Skeletal muscle tissue (tissue), 4 donors: ENCODE results near the gene DDX49. TPM values are rescaled to one million over a fixed set of nuclear protein-coding genes. Genes with fewer than 3 reads are reported as not detected.

Experiments used
- H3K27ac ChIP-seq: one replicate; pipeline ENCODE4 v1.7.0; 2013; ENCODE audit warnings: mild to moderate bottlenecking, low read depth, low read length, inconsistent platforms
- H3K27me3 ChIP-seq, 3 donors: one replicate each; pipeline ENCODE4 v1.7.0; 2013; ENCODE audit warnings: low read length in 3 of 3; ENCODE audit not compliant: control insufficient read depth in 3 of 3, insufficient read depth in 3 of 3
- H3K36me3 ChIP-seq, 3 donors: one replicate each; pipeline ENCODE4 v1.7.0; 2013; ENCODE audit warnings: low read length in 3 of 3; ENCODE audit not compliant: control insufficient read depth in 3 of 3, insufficient read depth in 3 of 3
- H3K4me1 ChIP-seq, 3 donors: one replicate each; pipeline ENCODE4 v1.7.0; 2013; ENCODE audit warnings: low read length in 3 of 3, mild to moderate bottlenecking in 3 of 3; ENCODE audit not compliant: control insufficient read depth in 3 of 3, insufficient read depth in 3 of 3
- H3K4me3 ChIP-seq, 3 donors: one replicate each; pipeline ENCODE4 v1.7.0; 2013; ENCODE audit warnings: low read length in 3 of 3
- H3K9ac ChIP-seq, 3 donors: one replicate each; pipeline ENCODE4 v1.7.0; 2013; ENCODE audit warnings: low read length in 3 of 3, mild to moderate bottlenecking in 3 of 3, moderate library complexity in 2 of 3, low read depth in 1 of 3
- H3K9me3 ChIP-seq, 3 donors: one replicate each; pipeline ENCODE4 v1.7.0; 2013; ENCODE audit warnings: low read length in 3 of 3; ENCODE audit not compliant: control insufficient read depth in 3 of 3
- total RNA-seq: library from RNA; depleted of rRNA; stranded (reverse); fragments of >200 nt; gene quantifications from one replicate; pipeline ENCODE4 v1.2.3, GENCODE V29; 2014
- donor health status: Osteomylitis.

Gene DDX49
- total RNA-seq, 1 donor from 2014 or later: 35.0 TPM

DNA sequence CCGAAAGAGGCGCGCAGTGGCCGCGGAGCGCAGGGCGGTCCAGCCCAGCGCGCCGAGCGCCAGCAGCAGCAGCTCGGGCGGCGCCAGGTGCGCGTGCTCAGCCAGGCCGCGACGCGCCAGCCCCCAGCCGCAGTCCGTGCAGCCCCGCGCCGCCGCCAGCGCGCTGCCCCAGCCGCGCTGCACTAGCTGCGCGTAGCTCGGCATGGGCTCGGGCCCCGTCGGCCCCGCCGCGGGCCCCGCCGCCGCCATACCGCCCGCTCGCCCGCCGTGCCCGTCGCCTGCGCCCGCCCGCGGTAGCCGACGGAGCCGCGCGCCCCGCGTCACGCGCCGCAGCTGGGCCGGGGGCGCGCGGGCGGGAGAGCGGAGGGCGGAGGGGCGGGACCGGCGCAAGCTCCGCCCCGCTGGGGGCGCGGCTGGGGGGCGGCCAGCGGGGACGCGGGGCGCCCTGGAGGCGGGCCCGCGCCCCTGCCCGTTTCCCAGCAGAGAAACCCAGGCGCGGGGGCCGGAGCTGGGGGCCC lies 23.6 kb upstream of the DDX49 start, which contains the start of gene CERS1:
Gene CERS1, minus strand, starts transcription at position 335 of the 518 bp plus-strand sequence. Its CDS starts 86 bp downstream, at position 249.
- H3K9ac ChIP-seq: peak within 1 kb of the TSS; percentile 65 to 80 (median 68)

DNA sequence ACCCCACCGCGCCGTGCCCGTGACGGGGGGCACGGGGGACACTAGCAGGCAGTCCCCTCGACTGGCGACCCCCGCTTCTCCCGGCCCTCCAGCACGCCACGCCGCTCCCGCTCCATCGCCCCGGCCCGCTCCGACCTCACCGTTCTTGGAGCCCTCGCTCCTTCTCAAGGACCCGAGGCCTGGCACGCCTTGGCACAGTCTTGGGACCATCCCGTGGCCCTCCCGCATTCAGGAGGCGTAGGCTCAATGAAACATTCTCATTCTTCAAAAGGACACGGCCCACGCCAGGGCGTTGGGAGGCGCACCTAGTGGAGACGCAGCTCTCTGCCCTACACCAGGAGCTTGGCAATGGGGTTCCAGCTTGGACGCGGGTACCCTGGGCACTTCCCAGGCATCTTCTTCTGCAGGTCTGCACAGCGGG lies 23.1 kb upstream of the DDX49 start:
- Histone ChIP-seq H3K9me3 (no peaks in the 10 kb centered on the region), H3K27ac (no peak overlapping the region), H3K9ac (no peak overlapping the region), H3K27me3 (peaks cover 0 to 6% (median 3%) of the 10 kb centered on the region in 3 donors), H3K4me3 (peak overlapping the region in 1 of 3 donors; percentile 41), H3K36me3 (peaks cover 6 to 14% (median 11%) of the 10 kb centered on the region in 3 donors), H3K4me1 (peaks cover 18 to 30% (median 25%) of the 10 kb centered on the region in 3 donors)

More for the DNA sequence above, 23.6 kb upstream of the DDX49 start, which contains the start of gene CERS1:
- Histone ChIP-seq H3K27me3 (peaks cover 0 to 6% (median 3%) of the 10 kb centered on the region in 3 donors), H3K4me3 (peak within 1 kb of the TSS; percentile 59 to 73 (median 68)), H3K27ac (no peak within 1 kb of the TSS), H3K36me3 (peaks cover 2 to 9% (median 7%) of the 10 kb centered on the region in 3 donors), H3K9me3 (no peaks in the 10 kb centered on the region), H3K4me1 (peaks cover 18 to 30% (median 25%) of the 10 kb centered on the region in 3 donors)

DNA sequence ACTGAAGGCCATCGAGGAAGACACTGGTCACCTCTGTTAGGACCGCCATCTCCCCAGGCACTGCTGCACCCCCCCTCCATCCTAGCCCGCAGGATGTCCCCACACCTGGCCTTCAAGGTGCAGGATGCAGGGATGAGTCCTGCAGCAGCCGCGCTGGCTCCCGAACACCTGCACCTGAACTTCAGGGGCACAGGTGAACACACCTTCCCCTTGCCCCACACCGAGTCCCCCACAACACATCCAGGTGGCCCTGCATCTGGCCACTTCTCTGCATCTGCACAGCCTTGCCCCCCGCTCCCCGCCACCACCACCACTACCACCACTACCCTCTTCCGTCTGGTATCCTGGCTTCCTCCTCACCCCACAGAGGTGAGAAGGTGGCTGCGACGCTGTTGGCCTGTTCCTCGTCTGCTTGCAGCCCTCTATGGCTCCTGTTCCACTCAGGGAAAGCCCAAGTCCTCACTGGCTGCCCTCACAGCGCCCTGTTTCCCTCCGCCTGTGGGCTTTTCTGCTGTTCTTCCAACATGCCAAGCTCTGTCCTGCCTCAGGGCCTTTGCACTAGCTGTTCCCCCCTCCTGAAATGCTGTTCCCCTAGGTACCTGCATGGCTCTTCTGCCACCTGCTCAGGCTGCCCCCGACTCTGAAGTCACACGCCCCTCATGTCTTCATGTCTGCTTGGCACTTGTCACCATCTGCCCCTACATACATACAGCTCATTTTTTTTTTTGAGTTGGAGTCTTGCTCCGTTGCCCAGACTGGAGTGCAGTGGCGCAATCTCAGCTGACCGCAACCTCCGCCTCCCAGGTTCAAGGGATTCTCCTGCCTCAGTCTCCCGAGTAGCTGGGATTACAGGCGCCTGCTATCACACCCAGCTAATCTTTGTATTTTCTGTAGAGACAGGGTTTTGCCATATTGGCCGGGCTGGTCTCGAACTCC lies 22.2 kb upstream of the DDX49 start:
- Histone ChIP-seq H3K36me3 (peaks cover 7 to 17% (median 14%) of the 10 kb centered on the region in 3 donors), H3K9ac (no peak overlapping the region), H3K27ac (no peak overlapping the region), H3K9me3 (no peaks in the 10 kb centered on the region), H3K27me3 (peaks cover 0 to 6% (median 3%) of the 10 kb centered on the region in 3 donors), H3K4me3 (no peak overlapping the region), H3K4me1 (peaks cover 18 to 30% (median 25%) of the 10 kb centered on the region in 3 donors)

DNA sequence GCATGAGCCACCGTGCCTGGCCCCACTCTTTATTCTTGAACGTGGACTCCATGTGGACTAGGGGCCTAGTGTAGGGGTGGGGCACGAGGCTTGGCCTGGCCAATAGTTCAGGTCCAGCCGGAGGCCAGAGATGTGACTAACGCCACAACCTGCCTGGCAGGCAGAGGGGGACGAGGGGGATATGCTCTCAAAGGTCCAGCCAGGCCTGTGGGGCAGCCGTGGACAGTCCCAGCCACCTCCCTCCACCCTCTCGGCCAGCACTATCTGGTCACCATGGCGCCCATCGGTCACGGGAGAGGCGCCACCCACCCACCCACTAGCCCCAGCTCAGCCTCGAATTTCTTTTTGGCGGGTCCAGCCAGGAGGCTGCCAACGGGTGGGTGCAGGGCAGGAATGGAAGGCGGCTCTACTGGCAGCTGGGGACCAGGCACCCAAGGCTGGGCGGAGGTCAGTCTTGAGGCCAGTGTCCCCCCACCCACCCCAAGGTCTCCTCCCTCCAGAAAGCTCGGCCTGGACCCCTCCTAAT lies 21.4 kb upstream of the DDX49 start:
- peaks cover 17 to 29% (median 20%) of the 10 kb centered on the region in 3 donors for H3K4me1 ChIP-seq
- peaks cover 10 to 18% (median 17%) of the 10 kb centered on the region in 3 donors for H3K36me3 ChIP-seq
- H3K4me3 ChIP-seq: no peak overlapping the region
- peak overlapping the region in 1 of 3 donors; percentile 25 for H3K9ac ChIP-seq
- no peaks in the 10 kb centered on the region for H3K9me3 ChIP-seq
- H3K27me3 ChIP-seq: peaks cover 0 to 6% (median 3%) of the 10 kb centered on the region in 3 donors
- no peak overlapping the region for H3K27ac ChIP-seq

DNA sequence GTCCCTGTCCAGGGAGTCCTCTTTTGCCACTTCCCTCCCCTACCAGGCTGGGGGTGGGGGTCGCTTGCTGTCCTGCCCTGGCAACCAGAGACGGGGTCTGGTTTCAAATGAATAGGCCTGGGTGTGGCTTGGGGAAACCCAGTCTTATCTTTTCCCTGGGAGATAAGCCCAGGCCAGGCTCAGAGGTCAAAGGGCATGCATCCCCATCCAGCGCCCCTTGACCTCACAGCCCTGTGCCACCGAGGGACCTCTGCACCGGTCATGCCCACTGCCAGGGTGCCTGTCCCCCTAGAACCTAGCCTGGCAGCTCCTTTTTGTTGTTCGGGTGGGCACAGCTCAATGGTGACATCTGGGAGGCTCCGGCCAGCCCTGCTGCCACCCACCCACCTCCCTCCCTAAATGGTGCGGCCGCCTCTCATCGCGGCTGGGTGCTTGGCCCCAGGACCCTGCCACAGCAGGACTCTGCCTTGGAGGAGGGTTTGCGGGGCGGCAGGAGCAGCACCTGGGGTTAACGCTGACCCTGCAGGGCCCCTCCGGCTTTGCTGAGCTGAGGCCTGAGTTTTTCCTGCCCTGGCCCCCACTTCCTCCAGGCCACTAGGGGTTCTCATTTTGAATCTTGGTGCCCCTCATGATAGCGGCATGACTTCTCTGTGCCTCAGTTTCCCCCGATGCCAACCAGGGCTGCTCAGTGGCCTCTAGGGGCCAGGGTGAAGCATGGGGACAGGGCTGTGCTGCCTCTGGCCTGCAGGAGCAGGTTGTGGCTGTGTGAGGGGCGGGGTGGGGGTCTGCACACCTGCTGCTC lies 20.7 kb upstream of the DDX49 start:
- no peak overlapping the region for H3K4me3 ChIP-seq
- H3K9ac ChIP-seq: no peak overlapping the region
- peaks cover 0 to 6% (median 3%) of the 10 kb centered on the region in 3 donors for H3K27me3 ChIP-seq
- no peaks in the 10 kb centered on the region for H3K9me3 ChIP-seq
- H3K27ac ChIP-seq: no peak overlapping the region
- peaks cover 10 to 18% (median 17%) of the 10 kb centered on the region in 3 donors for H3K36me3 ChIP-seq
- H3K4me1 ChIP-seq: peaks cover 14 to 23% (median 17%) of the 10 kb centered on the region in 3 donors

DNA sequence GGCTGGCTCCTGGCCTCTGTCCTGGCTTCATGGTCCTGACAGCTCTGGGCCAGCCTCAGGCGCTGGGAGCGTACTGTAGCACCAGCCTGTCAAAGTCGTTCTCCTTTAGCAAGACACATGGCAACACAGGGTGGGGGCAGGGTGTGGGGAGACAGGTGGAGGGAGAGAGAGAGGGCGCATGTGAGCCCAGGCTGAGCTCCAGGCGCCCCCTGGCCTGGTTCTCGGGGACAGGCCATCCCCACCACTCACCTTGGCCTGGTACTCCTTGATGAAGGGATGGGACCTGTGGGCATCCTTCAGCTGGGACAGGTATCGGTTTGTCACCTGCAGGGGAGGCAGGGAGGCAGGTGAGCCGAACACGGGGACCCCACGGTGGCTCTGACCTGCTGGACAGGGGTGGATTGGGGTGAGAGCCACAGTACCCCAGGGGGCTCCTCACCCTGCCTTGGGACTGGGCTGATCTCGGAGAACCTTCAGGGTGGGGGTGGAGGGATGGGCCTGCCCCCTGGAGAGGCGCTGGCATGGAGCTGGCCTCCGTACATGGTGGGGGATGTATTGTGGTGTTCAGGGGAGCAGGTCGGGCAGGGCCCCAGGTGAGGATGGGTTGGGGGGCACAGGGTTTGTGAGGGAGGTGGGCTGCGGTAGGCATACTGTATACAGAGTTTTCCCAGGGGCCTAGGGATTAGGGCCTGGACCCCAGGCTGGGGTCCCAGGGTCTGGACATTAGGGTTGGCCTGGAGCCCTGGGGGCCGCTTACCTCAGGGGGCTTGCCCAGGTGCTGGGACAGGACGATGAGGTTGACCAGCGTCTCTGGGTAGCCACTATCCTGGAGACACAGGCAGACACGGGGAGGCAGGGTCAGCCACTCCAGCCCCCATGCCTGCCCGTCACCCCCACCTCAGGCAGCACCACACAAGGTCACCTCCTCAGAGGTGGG lies 19.6 kb upstream of the DDX49 start:
- Histone ChIP-seq H3K27me3 (peaks cover 0 to 2% (median 0%) of the 10 kb centered on the region in 3 donors), H3K9ac (no peak overlapping the region), H3K9me3 (no peaks in the 10 kb centered on the region), H3K4me1 (peaks cover 7 to 14% (median 9%) of the 10 kb centered on the region in 3 donors), H3K4me3 (no peak overlapping the region), H3K36me3 (peaks cover 12 to 24% (median 22%) of the 10 kb centered on the region in 3 donors), H3K27ac (no peak overlapping the region)

DNA sequence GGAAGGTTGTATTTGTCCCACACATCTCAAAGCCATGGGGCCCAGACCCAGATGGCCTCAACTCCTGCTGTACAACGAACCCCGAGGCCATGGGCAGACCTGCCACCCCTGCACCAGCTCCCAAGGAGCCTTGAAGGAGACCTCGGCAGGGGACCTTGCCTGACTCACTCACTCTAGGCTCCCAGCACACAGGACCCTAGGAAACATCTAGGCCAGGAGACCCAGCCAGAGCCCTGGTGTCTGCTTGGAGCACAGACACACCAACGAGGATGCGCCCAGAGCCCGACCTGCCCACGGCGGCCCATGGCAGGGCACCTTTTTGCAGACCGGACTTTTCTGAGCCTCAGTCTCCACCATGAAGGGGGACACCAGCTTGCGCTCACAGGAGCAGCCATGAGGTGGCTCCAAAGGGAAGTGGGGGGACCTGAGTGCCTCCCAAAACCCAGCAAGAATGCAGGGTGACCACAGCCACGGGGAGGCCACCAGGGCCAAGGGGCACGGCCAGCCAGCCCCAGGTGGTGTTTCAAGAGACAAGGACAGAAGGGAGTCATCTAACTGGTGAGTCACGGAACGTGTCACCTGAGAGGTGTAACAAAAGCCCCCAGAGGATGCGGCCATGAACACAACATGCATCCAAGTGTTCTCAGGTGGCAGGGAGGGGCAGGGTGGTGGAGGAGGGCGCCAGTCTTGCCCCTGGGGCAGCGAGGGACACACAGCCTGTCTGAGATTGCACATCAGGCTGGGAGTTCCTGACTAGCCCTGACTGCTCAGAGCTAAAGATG lies 18.6 kb upstream of the DDX49 start:
- Histone ChIP-seq H3K36me3 (peaks cover 18 to 32% (median 27%) of the 10 kb centered on the region in 3 donors), H3K4me1 (peaks cover 3 to 7% (median 4%) of the 10 kb centered on the region in 3 donors), H3K4me3 (no peak overlapping the region), H3K27me3 (no peaks in the 10 kb centered on the region), H3K9ac (no peak overlapping the region), H3K27ac (no peak overlapping the region), H3K9me3 (no peaks in the 10 kb centered on the region)

DNA sequence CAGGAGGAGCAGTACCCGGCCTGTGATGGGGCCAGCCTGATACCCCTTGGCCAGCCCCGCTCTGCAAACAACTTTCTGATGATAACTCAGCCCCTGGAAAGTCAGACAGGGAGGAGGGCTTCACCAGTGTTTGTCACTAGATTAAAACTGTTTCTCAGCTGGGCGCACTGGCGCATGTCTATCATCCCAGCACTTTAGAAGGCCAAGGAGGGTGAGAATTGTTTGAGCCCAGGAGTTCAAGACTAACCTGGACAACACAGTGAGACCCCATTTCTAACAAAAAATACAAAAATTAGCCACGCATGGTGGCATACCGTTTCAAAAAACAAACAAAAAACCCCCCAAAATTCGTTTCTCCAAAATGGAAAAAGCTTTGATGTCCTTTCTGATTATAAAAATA lies 18.0 kb upstream of the DDX49 start:
- Histone ChIP-seq H3K4me1 (peaks cover 3 to 7% (median 4%) of the 10 kb centered on the region in 3 donors), H3K9me3 (no peaks in the 10 kb centered on the region), H3K4me3 (no peak overlapping the region), H3K36me3 (peaks cover 23 to 38% (median 31%) of the 10 kb centered on the region in 3 donors), H3K27ac (no peak overlapping the region), H3K9ac (no peak overlapping the region), H3K27me3 (no peaks in the 10 kb centered on the region)
